Measurements from ENCODE around the gene CPZ. TPM values are rescaled to one million over a fixed set of nuclear protein-coding genes. Genes with fewer than 3 reads are reported as not detected.
"Not testable (repeated sequence)": the region's sequence is repeated elsewhere in the genome, so short reads cannot be mapped to it uniquely, and the experiment has no call there.

The CPZ gene
- total and polyA plus RNA-seq, 2 donors = 54.1 to 86.5 TPM

GRCh38 chr4:8564595-8564994 lies 28.0 kb upstream of the CPZ start:
- 51% methylated on average over 1 of the region's 1 CpG for WGBS
- Histone ChIP-seq H3K36me3 (ENCODE audit: insufficient read depth) (no peaks in the 10 kb centered on the region), H3K4me3 (ENCODE audit: low read depth, low read length) (no peak overlapping the region), H3K4me1 (ENCODE audit: insufficient read depth) (no peaks in the 10 kb centered on the region), H3K27ac (ENCODE audit: low read depth) (no peak overlapping the region)
- DNase-seq (ENCODE audit: extremely low spot score) = no peak

- Histone ChIP-seq H3K4me3 (ENCODE audit: low read depth, low read length) (no peak overlapping the region), H3K4me1 (ENCODE audit: insufficient read depth) (no peaks in the 10 kb centered on the region), H3K36me3 (ENCODE audit: insufficient read depth) (no peaks in the 10 kb centered on the region), H3K27ac (ENCODE audit: low read depth) (no peak overlapping the region)
- no peak for DNase-seq (ENCODE audit: extremely low spot score)
- 39% methylated on average over 5 of the region's 5 CpGs for WGBS
Measured at GRCh38 chr4:8568068-8568668, 24.4 kb upstream of the CPZ start.

GRCh38 chr4:8570201-8570600 lies 22.4 kb upstream of the CPZ start:
- Histone ChIP-seq H3K4me1 (ENCODE audit: insufficient read depth) (no peaks in the 10 kb centered on the region), H3K27ac (ENCODE audit: low read depth) (no peak overlapping the region), H3K4me3 (ENCODE audit: low read depth, low read length) (no peak overlapping the region), H3K36me3 (ENCODE audit: insufficient read depth) (no peaks in the 10 kb centered on the region)
- WGBS = 77% methylated on average over 1 of the region's 1 CpG
- no peak for DNase-seq (ENCODE audit: extremely low spot score)

GRCh38 chr4:8571702-8572685 lies 20.6 kb upstream of the CPZ start:
- no peak for DNase-seq (ENCODE audit: extremely low spot score)
- Histone ChIP-seq H3K36me3 (ENCODE audit: insufficient read depth) (no peaks in the 10 kb centered on the region), H3K27ac (ENCODE audit: low read depth) (no peak overlapping the region), H3K4me1 (ENCODE audit: insufficient read depth) (no peaks in the 10 kb centered on the region), H3K4me3 (ENCODE audit: low read depth, low read length) (no peak overlapping the region)
- WGBS = 74% methylated on average over 6 of the region's 6 CpGs

- 78% methylated on average over 5 of the region's 5 CpGs for WGBS
- no peak overlapping the region for H3K4me3 ChIP-seq (ENCODE audit: low read depth, low read length)
- H3K4me1 ChIP-seq (ENCODE audit: insufficient read depth) = no peaks in the 10 kb centered on the region
- H3K27ac ChIP-seq (ENCODE audit: low read depth) = no peak overlapping the region
- H3K36me3 ChIP-seq (ENCODE audit: insufficient read depth) = no peaks in the 10 kb centered on the region
- DNase-seq (ENCODE audit: extremely low spot score) = no peak
Measured at GRCh38 chr4:8573266-8573665, 19.3 kb upstream of the CPZ start.

- DNase-seq (ENCODE audit: extremely low spot score) = no peak
- 82% methylated on average over 5 of the region's 5 CpGs for WGBS
- no peaks in the 10 kb centered on the region for H3K36me3 ChIP-seq (ENCODE audit: insufficient read depth)
Measured at GRCh38 chr4:8574796-8575370, 17.7 kb upstream of the CPZ start.

GRCh38 chr4:8575457-8575856 lies 17.1 kb upstream of the CPZ start:
- Histone ChIP-seq H3K4me3 (ENCODE audit: low read depth, low read length) (no peak overlapping the region), H3K27ac (ENCODE audit: low read depth) (no peak overlapping the region), H3K4me1 (ENCODE audit: insufficient read depth) (no peaks in the 10 kb centered on the region), H3K36me3 (ENCODE audit: insufficient read depth) (no peaks in the 10 kb centered on the region)
- DNase-seq (ENCODE audit: extremely low spot score) = no peak
- WGBS = 69% methylated on average over 4 of the region's 4 CpGs

More at GRCh38 chr4:8574796-8575370, 17.7 kb upstream of the CPZ start:
- Histone ChIP-seq H3K27ac (ENCODE audit: low read depth) (no peak overlapping the region), H3K4me1 (ENCODE audit: insufficient read depth) (no peaks in the 10 kb centered on the region), H3K4me3 (ENCODE audit: low read depth, low read length) (no peak overlapping the region)

- H3K4me1 ChIP-seq (ENCODE audit: insufficient read depth); H3K4me3 ChIP-seq (ENCODE audit: low read depth, low read length); H3K27ac ChIP-seq (ENCODE audit: low read depth); DNase-seq (ENCODE audit: extremely low spot score); H3K36me3 ChIP-seq (ENCODE audit: insufficient read depth): not testable (repeated sequence)
- 88% methylated on average over 5 of the region's 5 CpGs for WGBS
Measured at GRCh38 chr4:8576591-8576990, 16.0 kb upstream of the CPZ start.

- Histone ChIP-seq H3K27ac (ENCODE audit: low read depth) (no peak overlapping the region), H3K4me3 (ENCODE audit: low read depth, low read length) (no peak overlapping the region), H3K4me1 (ENCODE audit: insufficient read depth) (no peaks in the 10 kb centered on the region), H3K36me3 (ENCODE audit: insufficient read depth) (no peaks in the 10 kb centered on the region)
- DNase-seq (ENCODE audit: extremely low spot score) = no peak
- 66% methylated on average over 8 of the region's 8 CpGs for WGBS
Measured at GRCh38 chr4:8577046-8577445, 15.5 kb upstream of the CPZ start.

GRCh38 chr4:8577972-8578371 lies 14.6 kb upstream of the CPZ start:
- 52% methylated on average over 4 of the region's 4 CpGs for WGBS
- Histone ChIP-seq H3K27ac (ENCODE audit: low read depth) (no peak overlapping the region), H3K4me3 (ENCODE audit: low read depth, low read length) (no peak overlapping the region), H3K4me1 (ENCODE audit: insufficient read depth) (no peaks in the 10 kb centered on the region), H3K36me3 (ENCODE audit: insufficient read depth) (no peaks in the 10 kb centered on the region)
- no peak for DNase-seq (ENCODE audit: extremely low spot score)

- Histone ChIP-seq H3K4me3 (ENCODE audit: low read depth, low read length) (no peak overlapping the region), H3K36me3 (ENCODE audit: insufficient read depth) (no peaks in the 10 kb centered on the region), H3K4me1 (ENCODE audit: insufficient read depth) (no peaks in the 10 kb centered on the region), H3K27ac (ENCODE audit: low read depth) (no peak overlapping the region)
- no peak for DNase-seq (ENCODE audit: extremely low spot score)
- WGBS = 81% methylated on average over 3 of the region's 3 CpGs
Measured at GRCh38 chr4:8578717-8579116, 13.8 kb upstream of the CPZ start.

- Histone ChIP-seq H3K4me1 (ENCODE audit: insufficient read depth) (no peaks in the 10 kb centered on the region), H3K27ac (ENCODE audit: low read depth) (no peak overlapping the region), H3K36me3 (ENCODE audit: insufficient read depth) (no peaks in the 10 kb centered on the region), H3K4me3 (ENCODE audit: low read depth, low read length) (no peak overlapping the region)
- 24% methylated on average over 12 of the region's 12 CpGs for WGBS
- DNase-seq (ENCODE audit: extremely low spot score) = no peak
Measured at GRCh38 chr4:8579526-8580320, 12.8 kb upstream of the CPZ start.

GRCh38 chr4:8580321-8581093 lies 12.1 kb upstream of the CPZ start, which contains the start of gene GPR78:
Gene GPR78 (plus strand): TSS chr4:8580392. CDS start chr4:8580983, 591 bp downstream.
- DNase-seq (ENCODE audit: extremely low spot score) = no peak
- Histone ChIP-seq H3K4me1 (ENCODE audit: insufficient read depth) (no peaks in the 10 kb centered on the region), H3K4me3 (ENCODE audit: low read depth, low read length) (no peak within 1 kb of the TSS), H3K27ac (ENCODE audit: low read depth) (no peak within 1 kb of the TSS), H3K36me3 (ENCODE audit: insufficient read depth) (no peaks in the 10 kb centered on the region)
- 3% methylated on average over 63 of the region's 63 CpGs for WGBS
